HL-60 (cell line): ENCODE measurements around the gene RBFOX2.

Source experiments
- DNase-seq, 2 experiments: peaks; one replicate each; pipeline ENCODE4 v3.0.0-alpha.2; 2010 to 2020; ENCODE audit warnings: low read depth in 1 of 2, low spot score in 1 of 2
- H3K27ac ChIP-seq: fragments of 250-450 bp; sonication (Bioruptor Pico); replicated peaks from 2 replicates; pipeline ENCODE4 v1.5.1; 2020; ENCODE audit warnings: mild to moderate bottlenecking, moderate library complexity
- H3K27me3 ChIP-seq: fragments of 250-450 bp; sonication (Bioruptor Pico); 2 replicates; pipeline ENCODE4 v1.5.1; 2021; ENCODE audit warnings: mild to moderate bottlenecking, moderate library complexity; ENCODE audit not compliant: insufficient read depth, poor library complexity, severe bottlenecking
- H3K4me3 ChIP-seq: replicated peaks from 2 replicates; pipeline ENCODE4 v1.5.1; 2011; ENCODE audit warnings: mild to moderate bottlenecking, control low read depth, low read length; ENCODE audit not compliant: insufficient read depth
- CTCF ChIP-seq: IDR thresholded peaks from one replicate; pipeline ENCODE4 v1.5.1; 2011; ENCODE audit warnings: low read length, control low read depth, inconsistent platforms; ENCODE audit not compliant: insufficient read depth
- GABPA ChIP-seq: IDR thresholded peaks from 2 replicates; pipeline ENCODE4 v1.6.1; 2012; ENCODE audit warnings: low read depth
- POLR2AphosphoS5 ChIP-seq: IDR thresholded peaks from 2 replicates; pipeline ENCODE4 v1.6.1; 2012; ENCODE audit warnings: low read depth
- SPI1 ChIP-seq: IDR thresholded peaks from 2 replicates; pipeline ENCODE4 v1.6.1; 2012; ENCODE audit warnings: low read depth, mild to moderate bottlenecking, borderline replicate concordance
- TF ChIP-seq, protein P1 (sequence below): IDR thresholded peaks from 2 replicates; pipeline ENCODE4 v1.6.1; 2012; ENCODE audit warnings: low read depth; ENCODE audit not compliant: insufficient replicate concordance

The RBFOX2 gene

GRCh38 chr22:35947794-35948425 lies 80.7 kb downstream of the RBFOX2 start:
- Histone ChIP-seq H3K27me3 (no peaks in the 10 kb centered on the region), H3K4me3 (no peak overlapping the region), H3K27ac (no peak overlapping the region)
- TF ChIP-seq GABPA = no peak
- no peak for DNase-seq

GRCh38 chr22:35944458-35944857 lies 84.2 kb downstream of the RBFOX2 start:
- TF ChIP-seq POLR2AphosphoS5 (no peak), GABPA (no peak), CTCF (no peak), SPI1 (no peak)
- TF ChIP-seq, protein P1, sequence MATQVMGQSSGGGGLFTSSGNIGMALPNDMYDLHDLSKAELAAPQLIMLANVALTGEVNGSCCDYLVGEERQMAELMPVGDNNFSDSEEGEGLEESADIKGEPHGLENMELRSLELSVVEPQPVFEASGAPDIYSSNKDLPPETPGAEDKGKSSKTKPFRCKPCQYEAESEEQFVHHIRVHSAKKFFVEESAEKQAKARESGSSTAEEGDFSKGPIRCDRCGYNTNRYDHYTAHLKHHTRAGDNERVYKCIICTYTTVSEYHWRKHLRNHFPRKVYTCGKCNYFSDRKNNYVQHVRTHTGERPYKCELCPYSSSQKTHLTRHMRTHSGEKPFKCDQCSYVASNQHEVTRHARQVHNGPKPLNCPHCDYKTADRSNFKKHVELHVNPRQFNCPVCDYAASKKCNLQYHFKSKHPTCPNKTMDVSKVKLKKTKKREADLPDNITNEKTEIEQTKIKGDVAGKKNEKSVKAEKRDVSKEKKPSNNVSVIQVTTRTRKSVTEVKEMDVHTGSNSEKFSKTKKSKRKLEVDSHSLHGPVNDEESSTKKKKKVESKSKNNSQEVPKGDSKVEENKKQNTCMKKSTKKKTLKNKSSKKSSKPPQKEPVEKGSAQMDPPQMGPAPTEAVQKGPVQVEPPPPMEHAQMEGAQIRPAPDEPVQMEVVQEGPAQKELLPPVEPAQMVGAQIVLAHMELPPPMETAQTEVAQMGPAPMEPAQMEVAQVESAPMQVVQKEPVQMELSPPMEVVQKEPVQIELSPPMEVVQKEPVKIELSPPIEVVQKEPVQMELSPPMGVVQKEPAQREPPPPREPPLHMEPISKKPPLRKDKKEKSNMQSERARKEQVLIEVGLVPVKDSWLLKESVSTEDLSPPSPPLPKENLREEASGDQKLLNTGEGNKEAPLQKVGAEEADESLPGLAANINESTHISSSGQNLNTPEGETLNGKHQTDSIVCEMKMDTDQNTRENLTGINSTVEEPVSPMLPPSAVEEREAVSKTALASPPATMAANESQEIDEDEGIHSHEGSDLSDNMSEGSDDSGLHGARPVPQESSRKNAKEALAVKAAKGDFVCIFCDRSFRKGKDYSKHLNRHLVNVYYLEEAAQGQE = no peak
- no peak overlapping the region for H3K27ac ChIP-seq
- peaks cover 8% of the 10 kb centered on the region for H3K27me3 ChIP-seq
- no peak overlapping the region for H3K4me3 ChIP-seq
- no peak for DNase-seq

- no peak for TF ChIP-seq CTCF
- no peak overlapping the region for H3K27ac ChIP-seq
- H3K4me3 ChIP-seq = no peak overlapping the region
- DNase-seq = no peak
- H3K27me3 ChIP-seq = peaks cover 8% of the 10 kb centered on the region
Measured at GRCh38 chr22:35940166-35940565, 88.5 kb downstream of the RBFOX2 start.

- TF ChIP-seq CTCF = no peak
- no peak for TF ChIP-seq SPI1
- TF ChIP-seq POLR2AphosphoS5 = no peak
- TF ChIP-seq, protein P1 = no peak
- TF ChIP-seq GABPA = no peak
- Histone ChIP-seq H3K4me3 (no peak overlapping the region), H3K27ac (no peak overlapping the region), H3K27me3 (peaks cover 12% of the 10 kb centered on the region)
- no peak for DNase-seq
Measured at GRCh38 chr22:35938226-35938625, 90.4 kb downstream of the RBFOX2 start.
